HPDE6-E6E7 (cell line): Measurements from ENCODE around the gene EMILIN1.

ENCODE experiments used
- DNase-seq: peaks from one replicate; pipeline ENCODE4 v3.0.0; 2011; ENCODE audit warnings: missing footprints; ENCODE audit errors: extremely low spot score

Gene EMILIN1

DNA sequence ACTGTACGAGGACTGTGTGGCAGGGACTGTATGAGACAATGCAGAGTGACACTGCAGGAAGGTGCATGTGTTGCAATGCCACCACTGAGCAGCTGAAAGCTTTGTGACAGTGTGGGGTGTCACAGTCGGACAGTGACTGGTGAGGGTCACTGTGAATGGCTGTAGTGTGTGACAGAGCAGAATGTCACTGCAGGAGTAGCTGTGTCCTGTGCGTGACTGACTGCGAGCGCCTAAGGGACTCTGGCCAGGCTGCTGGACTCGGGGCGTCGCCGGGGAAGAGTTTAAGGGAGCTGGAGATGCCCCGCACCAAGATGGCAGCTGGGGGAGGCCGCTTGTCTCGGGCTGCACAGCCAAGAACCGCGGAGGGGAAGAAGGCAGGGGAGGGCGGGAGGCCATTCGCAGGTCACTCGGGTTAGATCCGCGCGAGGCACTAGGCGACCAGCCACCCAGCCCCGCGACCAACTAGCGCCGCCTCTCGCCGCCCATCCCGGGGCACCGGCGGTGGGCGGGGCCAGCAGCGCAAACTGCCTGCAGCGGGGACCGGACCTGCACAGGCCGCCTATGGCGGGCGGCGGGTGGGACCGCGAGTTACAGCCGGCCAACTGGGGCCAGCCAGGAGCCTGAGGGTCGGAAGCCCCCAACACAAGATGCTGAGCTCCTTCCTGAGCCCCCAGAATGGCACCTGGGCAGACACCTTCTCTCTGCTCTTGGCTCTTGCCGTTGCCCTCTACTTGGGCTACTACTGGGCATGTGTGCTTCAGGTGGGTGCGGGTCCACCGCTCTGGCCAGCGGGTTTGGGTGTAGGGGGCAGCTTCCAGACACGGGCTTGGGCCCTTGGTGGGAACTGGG is 45.1 kb downstream of the EMILIN1 start, which contains the start of gene ABHD1:
TSS of gene ABHD1 (plus strand) at position 514 of the 849 bp plus-strand sequence. CDS start at position 648, 134 bp downstream.
- DNase-seq, result peak; percentile 37

DNA sequence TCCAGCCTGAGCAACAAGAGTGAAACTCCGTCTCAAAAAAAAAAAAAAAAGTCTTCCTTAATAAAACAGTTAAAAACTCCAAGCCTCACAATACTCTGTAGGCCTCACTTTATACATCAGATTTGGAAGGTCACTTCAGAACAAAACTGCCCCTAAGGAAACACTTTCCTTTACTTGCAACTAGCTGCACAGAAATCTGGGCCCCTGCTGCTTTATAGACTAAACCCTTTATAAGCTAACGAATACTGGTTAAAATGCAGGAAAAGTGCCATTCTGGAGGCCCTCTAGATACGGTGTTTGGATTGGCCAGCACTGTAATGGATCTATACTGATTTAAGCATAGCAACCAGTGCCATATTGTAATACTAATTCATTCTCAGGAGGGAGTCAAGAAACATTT is 46.7 kb downstream of the EMILIN1 start:
- no peak for DNase-seq

DNA sequence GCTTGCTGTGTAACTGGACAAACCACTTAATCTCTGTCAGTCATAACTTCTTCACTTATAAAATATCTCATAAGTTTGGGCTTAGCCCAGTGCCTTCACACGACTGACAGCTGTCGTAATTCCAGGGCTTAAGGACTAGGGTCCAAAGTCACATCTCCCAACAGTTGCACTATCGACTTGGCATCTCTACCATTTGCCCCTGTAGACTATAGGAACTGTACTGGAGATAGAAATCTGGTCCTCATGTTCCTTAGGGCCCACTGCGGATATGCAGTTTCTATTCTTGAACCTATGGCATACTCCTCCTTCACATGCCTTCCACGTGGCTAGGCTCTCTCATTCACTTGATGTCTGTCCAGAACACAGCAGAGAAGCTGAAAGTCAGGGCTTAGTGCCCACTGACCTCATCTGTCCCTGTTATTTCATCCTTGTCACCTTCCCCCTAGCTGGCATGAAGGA is 47.9 kb downstream of the EMILIN1 start:
- no peak for DNase-seq

DNA sequence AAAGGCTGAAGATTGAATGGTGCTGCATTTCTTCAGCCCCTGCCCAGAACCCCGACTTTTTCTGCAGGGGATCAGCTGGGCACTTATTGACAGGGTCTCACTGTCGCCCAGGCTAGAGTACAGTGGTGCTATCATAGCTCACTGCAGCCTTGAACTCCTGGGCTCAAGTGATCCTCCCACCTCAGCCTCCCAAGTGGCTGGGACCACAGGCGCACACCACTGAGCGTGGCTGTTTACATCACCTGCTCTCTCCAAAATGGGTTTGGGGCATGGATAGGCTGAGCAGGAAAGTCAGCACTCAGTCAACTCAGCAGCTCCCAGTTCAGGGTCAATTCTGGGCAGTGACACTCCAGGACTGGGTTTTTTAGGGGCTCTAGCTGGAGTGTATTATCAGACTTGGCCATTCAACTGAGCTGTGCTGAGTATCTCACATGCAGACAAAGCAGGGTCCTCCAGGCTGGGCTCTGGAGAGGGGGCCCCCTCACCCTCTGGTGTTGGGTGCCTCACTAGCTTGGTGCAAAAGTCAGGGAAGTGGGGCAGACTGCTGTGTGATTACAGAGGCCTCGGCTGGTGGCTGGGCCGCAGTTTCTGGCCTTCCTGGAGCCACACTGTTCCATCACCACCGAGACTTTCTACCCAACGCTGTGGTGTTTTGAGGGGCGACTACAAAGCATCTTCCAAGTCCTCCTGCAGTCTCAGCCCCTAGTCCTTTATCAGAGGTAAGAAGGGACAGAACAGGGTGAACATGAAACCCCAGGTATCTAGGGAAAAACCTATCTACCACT is 49.7 kb downstream of the EMILIN1 start:
- DNase-seq, result no peak

DNA sequence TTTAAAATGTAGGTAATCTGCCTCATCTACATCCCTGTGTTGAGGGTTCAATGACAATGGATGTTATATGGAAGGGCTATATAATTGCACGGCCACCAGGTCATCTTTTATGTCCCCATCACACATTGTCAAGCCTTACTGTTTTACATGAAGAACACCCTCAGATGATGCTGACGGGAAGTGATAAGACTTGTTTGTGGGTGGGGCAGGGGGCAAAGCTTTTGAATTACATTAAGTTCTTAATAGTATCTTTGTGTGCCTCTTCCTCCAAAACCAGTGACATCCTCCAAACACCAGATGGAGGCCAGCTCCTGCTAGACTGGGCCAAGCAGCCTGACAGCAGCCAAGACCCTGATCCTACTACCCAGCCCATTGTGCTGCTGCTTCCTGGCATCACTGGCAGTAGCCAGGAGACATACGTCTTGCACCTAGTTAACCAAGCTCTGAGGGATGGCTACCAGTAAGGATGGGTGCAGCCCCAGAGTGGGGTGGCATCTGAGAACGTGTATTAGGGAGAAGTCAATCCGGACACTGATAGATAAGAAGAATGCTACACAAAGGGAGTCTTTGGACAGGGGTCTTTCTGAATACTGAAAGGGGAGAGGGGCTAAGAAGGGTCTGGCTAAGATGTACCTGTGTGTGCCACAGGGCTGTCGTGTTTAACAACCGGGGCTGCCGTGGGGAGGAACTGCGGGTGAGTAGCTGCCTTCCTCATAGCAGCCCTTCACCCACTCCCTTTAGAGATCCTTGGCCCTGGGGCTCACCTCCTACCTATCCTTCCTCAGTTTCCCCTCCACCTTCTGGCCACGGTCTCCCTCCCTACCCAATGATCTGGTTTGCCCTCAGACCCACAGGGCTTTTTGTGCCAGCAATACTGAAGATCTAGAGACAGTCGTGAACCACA is 50.5 kb downstream of the EMILIN1 start:
- DNase-seq, result no peak

DNA sequence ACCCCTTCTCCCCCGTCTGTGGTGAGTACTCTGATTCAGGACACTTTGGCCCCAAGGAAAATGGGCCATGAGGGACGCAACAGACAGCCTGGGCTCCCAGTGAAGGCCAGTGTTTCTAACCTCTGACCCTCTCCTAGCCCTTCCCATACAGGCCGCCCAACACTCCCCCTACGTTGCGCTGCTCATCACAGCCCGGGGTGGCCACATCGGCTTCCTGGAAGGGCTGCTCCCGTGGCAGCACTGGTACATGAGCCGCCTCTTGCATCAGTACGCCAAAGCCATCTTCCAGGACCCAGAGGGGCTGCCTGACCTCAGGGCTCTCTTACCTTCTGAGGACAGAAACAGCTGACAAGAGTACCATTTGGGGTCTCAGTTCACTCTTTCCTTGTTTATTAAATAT is 52.0 kb downstream of the EMILIN1 start:
- DNase-seq, result no peak

DNA sequence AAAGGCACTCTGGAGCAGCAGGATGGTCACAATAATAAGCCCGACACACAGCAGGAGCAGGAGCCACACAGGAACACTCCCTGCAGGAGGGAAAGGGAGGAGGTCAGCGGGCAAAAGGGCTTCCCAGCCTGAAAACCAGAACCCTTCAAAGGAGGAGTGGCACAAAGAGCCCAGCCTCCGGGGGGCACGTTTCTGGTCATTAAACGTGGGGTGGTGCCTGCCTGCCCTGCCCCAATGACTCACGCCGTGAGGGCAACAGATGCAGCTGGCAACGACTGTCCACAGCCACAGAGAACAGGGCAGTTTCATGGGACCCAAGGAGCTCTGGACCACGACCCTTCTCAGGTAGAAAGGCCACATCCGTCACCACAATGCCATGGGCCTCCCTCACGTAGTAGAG is 53.0 kb downstream of the EMILIN1 start:
- DNase-seq, result no peak

DNA sequence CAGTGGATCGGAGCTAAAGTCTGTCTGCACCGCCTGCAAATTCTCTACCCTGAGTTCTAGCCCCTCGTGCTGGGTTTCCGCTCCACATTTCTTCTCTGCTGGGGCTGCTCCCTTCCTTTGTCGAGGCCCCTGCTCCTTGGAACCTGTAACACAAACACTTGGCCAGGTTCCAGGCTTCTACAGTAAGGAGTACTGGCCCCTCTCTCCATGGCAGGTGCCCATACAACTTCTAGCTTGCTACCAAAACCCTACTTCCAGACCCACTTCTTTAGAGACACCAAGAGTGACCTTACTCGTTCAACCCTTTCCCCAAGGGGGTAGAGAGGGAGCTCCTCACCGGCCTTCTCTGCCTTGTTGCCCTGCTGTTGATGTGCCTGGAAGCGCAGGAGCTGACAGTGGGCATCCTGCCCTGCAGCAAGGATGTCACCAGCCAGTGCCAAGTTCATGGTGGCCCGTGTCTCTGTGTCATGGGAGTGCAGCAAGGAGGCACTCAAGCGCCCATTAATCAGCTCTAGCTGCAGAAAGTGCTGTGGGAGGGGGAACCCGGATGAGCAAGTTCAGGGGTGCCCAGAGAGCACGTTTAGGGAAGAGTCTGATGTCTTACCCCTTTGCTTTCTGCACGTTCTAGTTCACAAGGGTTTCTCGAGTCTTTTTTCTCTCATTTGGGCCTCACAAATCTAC is 54.9 kb downstream of the EMILIN1 start:
- DNase-seq, result no peak

DNA sequence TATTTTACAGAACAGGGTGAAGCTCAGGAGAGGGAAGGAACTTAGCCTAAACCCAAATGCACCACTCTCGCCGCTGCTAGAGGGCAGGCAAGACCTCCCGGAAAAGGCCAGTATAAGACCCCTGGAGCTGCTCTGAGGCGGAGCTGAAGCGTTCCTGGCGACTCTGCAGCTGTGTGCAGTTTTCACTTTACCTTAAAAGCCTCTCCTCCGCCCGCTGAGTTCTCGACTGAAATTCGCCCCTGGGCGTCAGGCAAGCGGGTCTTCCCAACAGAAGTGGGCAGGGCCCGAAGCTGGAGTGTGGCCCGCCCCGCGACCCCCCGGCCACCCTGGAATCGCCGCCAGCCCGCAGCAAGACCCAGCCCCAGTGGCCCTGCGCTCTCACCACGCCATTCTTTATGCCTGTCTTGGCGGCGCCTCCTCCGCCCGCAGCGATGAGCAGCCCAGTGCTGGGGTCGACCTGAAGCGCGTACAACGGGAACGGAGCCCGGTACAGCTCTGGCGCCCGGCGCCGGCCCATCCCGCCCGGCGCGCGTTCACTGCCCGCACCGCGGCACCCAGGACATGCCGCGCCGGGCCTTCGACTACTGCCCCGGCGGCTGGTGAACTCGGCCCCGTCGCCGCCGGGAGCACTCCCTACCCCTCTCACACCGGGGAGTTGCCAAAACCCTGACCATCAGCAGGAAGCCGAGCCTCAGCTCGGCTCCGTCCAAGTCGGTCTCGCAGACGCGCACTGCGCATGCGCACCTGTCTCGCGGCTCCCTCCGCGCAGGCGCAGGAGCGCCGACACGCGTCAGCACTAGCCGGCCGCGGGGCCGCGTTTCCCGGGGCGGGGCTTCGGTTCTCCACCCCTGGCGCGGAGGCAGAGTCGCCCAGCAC is 55.7 kb downstream of the EMILIN1 start, which contains the start of gene PREB:
TSS of gene PREB (minus strand) at position 732 of the 876 bp plus-strand sequence. CDS start at position 517, 215 bp downstream.
- DNase-seq, result peak; percentile 99

DNA sequence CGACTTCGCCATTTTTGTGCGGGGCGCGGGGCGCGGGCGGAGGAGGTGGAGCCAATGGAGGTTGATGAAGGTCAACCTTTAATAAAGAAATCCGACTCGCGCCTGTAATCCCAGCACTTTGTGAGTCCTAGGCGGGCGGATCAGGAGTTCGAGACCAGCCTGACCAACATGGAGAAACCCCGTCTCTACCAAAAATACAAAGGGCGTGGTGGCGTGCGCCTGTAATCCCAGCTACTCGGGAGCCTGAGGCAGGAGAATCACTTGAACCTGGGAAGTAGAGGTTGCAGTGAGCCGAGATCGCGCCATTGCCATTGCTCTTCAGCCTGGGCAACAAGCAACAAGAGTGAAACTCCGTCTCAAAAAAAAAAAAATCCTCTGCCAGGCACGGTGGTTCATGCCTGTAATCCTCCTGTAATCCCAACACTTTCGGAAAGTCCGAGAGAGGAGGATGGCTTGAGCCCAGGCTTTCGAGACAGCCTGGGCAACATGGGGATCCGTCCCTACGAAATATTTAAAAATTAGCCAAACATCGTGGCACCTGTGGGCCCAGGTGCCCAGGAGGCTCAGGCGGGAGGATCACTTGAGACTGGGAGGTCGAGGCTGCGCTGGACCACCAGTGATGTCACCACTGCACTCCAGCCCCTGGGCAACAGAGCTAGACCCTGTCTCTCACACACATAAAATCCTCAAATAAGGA is 56.5 kb downstream of the EMILIN1 start:
- no peak for DNase-seq

DNA sequence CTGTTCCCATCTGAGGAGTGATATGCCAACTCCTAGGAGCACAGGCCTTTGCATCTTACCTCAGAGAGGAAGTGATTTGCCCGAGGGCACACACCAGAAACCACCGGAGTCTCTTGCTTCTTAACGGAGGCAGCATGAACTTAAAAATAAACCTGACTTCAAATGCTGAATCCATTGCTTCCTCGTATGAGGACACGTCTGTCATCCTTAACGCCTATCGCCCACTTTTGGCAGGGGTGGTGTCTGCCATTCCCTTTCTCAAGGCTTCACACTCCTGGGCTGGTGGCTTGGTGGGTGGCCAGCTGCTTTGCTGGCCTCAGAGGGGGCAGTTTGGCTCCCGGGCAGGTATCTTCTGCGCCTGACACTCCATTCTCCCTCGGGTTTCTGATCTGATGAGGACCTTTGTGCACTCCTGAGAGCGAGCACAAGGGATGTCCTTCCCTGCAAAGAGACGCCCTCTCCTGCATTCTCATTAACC is 57.1 kb downstream of the EMILIN1 start:
- DNase-seq, result no peak
